HPDE6-E6E7 (cell line): ENCODE results near the gene CPAMD8.
"Not testable (repeated sequence)": the region's sequence is repeated elsewhere in the genome, so short reads cannot be mapped to it uniquely, and the experiment has no call there.

Experiments used
- DNase-seq: peaks from one replicate; pipeline ENCODE4 v3.0.0; 2011; ENCODE audit warnings: missing footprints; ENCODE audit errors: extremely low spot score

CPAMD8 gene

GRCh38 chr19:16946951-16947940 is 79.4 kb downstream of the CPAMD8 start:
- DNase-seq, result no peak

GRCh38 chr19:16945762-16946465 is 80.7 kb downstream of the CPAMD8 start:
- no peak for DNase-seq

GRCh38 chr19:16945364-16945714 is 81.3 kb downstream of the CPAMD8 start:
- no peak for DNase-seq

DNA sequence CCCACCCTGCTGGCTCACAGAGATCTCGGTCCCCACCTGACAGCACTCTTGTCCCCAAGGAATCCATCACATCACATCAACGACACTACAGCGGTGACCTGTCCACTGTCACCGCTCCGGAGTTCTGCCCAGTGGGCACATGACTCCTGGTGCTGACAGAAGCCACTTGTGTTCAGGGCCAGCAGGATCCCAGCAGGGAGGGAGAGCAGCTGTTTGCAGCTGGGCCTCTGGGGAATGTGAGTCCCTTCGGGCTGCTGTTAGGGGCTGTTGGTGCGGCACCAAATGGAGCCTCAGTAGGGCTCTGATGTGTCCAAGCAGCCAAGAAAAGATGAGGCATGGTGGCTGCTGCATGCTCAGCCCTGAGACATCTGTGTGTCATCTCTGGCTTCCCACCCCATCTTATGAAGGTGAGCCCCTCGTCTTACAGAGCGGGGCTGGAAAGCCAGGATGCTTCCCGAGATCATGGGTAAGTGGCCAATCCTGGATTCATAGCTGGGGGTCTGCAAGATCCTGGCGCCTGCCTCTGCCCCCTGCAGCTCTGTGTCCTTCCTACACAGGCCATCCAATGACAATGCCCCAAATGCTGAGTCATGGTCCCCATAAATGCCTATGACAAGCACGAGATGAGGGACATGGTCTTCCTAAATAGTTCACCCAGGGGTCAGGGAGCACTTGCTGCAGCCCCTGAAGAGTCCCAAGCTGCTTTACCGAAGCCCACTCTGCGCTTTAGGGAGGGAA is 81.8 kb downstream of the CPAMD8 start:
- DNase-seq, result no peak

GRCh38 chr19:16943942-16944625 is 82.5 kb downstream of the CPAMD8 start:
- DNase-seq, result no peak

DNA sequence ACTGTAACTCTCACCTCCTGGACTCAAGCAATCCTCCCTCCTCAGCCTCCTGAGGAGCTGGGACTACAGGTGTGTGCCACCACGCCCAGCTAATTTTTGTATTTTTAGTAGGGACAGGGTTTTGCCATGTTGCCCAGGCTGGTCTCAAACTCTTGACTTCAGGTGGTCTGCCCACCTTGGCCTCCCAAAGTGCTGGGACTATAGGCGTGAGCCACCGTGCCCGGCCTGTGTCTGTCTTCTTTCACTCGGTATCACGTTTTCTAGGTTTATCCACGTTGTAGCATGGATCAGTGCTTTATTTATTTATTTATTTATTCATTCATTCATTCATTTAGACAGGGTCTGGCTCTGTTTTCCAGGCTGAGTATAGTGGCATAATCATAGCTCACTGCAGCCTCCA is 83.5 kb downstream of the CPAMD8 start:
- DNase-seq, result not testable (repeated sequence)

- DNase-seq, result no peak
These were observed 84.0 kb downstream of the CPAMD8 start for GRCh38 chr19:16942583-16942982.

GRCh38 chr19:16940626-16941025 is 86.0 kb downstream of the CPAMD8 start:
- DNase-seq, result no peak

DNA sequence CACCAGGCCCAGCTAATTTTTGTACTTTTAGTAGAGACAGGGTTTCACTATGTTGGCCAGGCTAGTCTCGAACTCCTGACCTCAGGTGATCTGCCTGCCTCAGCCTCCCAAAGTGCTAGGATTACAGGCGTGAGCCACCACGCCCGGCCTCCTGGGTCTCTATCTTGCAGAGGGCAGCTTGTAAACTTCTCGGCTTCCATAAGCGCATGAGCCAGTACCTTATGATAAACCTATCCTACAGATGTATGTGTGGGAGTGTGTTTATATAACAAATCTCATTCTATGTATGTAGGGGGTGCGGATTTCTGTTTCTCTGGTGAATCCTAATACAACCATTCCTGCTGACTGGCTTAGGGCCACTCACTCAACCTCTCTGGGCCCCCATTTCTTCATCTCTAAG is 86.5 kb downstream of the CPAMD8 start:
- not testable (repeated sequence) for DNase-seq

DNA sequence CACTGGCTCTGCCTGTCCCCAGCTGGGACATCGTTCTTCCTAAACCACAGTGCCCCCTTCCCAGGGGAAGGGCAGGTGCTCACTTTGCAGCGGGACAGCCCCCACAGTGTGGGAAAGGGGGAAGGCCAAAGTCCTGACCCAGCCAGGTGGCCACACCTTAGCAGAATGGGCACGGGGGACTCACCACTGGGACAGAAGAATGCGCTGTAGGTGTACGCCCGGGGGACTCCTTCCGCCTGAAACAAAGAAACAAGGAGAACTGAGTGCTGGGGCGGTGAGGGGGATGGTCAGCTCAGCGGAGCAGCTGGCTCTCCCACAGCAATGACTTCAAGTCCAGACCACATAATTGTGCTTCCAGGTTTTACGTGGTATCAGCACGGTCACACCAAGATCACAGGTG is 88.4 kb downstream of the CPAMD8 start:
- no peak for DNase-seq

DNA sequence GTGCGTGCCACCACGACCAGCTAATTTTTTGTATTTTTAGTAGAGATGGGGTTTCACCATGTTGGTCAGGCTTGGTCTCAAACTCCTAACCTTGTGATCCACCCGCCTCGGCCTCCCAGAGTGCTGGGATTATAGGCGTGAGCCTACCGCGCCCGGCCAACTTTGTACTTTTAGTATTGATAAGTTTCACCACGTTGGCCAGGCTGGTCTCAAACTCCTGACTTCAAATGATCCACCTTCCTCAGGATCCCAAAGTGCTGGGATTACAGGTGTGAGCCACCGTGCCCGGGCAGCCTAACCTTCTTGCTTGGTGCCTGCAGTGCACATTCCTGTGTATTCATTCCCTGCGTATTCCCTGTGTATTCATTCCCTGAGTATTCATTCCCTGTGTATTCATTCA is 88.8 kb downstream of the CPAMD8 start:
- not testable (repeated sequence) for DNase-seq

- DNase-seq, result no peak
These were observed 89.7 kb downstream of the CPAMD8 start for GRCh38 chr19:16936901-16937300.

DNA sequence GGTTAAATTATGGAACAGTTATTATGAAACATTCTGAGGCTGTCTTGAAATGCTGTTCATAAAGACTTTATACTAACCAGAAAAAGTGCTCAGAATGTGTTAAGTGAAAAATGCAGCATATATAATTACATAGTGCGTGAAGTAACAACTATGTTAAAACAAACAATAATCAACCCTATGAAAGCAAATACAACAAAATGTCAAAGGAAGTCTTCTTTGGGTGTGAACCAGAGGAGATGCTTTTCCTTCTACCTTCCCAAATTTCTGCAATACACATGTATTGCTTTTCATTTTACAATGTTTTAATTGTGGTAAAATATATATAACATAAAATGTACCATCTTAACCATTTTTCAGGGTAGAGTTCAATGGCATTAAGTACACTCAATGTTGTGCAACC is 92.1 kb downstream of the CPAMD8 start:
- DNase-seq, result no peak

- DNase-seq, result no peak
These were observed 95.3 kb downstream of the CPAMD8 start for GRCh38 chr19:16931306-16931705.

DNA sequence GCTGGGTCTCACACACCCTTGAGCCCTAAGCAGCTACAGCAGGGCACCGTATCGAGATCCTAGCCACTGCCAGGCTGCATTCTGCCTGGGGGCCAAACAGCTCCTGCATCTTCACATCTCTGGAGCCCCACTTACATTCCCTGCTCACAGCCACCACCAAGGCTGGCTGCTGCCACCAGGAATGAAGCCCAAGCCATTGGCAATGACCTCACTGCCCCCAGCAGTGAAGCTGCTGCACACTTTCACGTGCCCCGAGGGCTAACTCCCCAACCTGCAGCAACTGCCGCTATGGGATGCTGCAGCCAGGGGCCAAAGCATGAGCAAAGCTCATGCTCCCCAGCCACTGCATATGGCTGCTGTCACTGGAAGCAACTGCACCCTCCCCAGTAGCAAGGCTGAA is 95.9 kb downstream of the CPAMD8 start:
- DNase-seq, result no peak

GRCh38 chr19:16928916-16929315 is 97.7 kb downstream of the CPAMD8 start:
- no peak for DNase-seq

GRCh38 chr19:16928351-16928750 is 98.3 kb downstream of the CPAMD8 start:
- no peak for DNase-seq

DNA sequence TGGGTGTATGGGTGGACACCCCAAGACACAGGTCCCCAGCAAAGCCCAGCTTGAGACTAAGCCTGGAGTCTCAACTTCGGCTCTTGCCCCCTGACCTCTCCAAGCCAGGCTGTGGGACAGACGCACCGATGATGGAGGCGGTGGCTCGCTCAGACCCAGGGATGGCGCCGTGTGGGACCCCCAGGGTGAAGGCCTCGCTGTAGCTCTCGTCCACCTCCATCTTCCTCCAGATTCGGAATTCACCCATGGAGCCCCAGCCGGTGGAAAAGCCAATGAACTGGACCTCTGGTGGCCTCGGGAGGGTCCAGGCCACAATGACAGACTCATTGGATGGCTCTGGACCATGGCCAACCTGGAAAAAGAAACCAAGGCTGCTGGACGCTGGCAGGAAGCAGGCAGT is 98.7 kb downstream of the CPAMD8 start:
- no peak for DNase-seq

- no peak for DNase-seq
These were observed 103.7 kb downstream of the CPAMD8 start for GRCh38 chr19:16922949-16923348.

GRCh38 chr19:16922592-16922934 is 104.0 kb downstream of the CPAMD8 start:
- DNase-seq, result no peak

DNA sequence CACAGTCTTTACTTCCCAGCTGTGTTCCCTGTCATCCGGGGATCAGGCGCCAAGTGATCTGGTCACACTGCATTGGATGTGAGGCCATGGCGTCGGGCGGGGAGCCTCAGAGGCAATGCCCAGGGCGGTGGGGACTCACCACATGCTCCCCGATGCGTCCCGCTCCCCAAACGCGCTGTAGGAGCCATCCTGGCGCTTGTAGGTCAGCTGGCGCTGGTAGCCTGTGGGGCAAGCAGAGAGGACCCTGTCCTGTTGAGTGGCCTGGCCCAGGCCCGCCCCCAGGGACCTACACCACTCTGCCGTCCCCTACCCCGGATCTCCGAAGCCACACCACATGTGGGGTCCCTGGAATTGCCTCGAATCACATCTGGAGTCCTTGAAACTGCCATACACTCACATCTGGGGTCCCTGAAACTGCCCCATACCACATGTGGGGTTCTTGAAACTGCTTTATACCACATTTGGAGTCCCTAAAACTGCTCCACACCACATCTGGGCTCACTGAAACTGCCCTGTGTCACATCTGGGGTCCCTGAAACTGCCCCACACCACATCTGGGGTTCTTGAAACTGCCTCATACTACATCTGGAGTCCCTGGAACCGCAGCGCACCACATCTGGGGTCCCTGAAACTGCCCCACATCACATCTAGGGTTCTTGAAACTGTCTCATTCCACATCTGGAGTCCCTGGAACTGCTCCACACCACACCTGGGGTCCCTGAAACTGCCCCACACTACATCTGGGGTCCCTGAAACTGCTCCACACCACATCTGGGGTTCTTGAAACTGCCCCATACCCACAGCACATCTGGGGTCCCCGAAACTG is 104.6 kb downstream of the CPAMD8 start:
- DNase-seq, result no peak
